HG03175 (cell line): Measurements from ENCODE around the gene NECAP2.
"Not testable (repeated sequence)": the region's sequence is repeated elsewhere in the genome, so short reads cannot be mapped to it uniquely, and the experiment has no call there.

ENCODE experiments used
- ATAC-seq: cut with Tn5 transposase; IDR thresholded peaks from one replicate; pipeline ENCODE4 v1.9.1; 2021; ENCODE audit warnings: mild to moderate bottlenecking, moderate library complexity; ENCODE audit not compliant: unreplicated experiment

NECAP2 gene

GRCh38 chr1:16425125-16426025, 15.1 kb upstream of the NECAP2 start:
- no peak for ATAC-seq

DNA sequence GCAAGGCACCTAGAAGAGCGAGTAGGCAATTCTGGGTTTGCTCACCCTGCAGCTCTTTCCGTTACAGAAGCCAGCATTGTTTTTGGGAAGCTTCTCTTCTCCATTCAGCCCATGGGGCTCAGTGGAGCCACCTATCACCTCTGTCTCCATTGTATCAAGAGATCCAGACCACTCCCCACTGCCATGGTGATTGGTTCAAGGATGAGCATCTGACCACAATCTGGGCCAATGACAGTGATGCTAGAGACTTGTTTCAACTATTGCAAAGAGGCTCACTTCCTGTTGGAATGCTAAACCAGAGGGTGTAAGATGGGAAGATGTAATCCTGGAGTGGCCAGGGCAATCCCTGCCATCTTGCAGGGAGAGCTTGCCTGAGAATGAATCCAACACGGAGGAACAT, 9.9 kb upstream of the NECAP2 start:
- ATAC-seq = no peak

DNA sequence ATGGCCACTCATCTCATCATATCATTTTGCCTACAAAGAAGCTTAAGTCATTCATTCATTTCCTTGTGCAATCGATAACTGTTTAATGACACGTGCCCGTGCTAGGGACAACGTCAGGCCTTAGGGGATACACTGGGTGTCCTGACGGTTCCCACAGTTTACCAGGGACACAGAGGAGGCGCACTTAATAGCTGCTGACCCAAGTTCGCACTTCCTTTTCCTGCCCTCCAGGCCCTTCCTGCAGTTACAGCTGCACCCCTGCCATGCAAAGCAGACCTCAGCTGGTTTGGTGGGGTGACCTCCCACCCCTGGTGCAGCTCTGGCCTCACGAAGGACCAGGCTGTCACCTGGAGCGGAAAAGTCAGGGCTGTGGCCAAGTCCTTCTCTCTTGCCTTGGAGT, 7.5 kb upstream of the NECAP2 start:
- ATAC-seq = no peak

GRCh38 chr1:16434007-16434406, 6.5 kb upstream of the NECAP2 start:
- no peak for ATAC-seq

- ATAC-seq = no peak
These were observed 6.0 kb upstream of the NECAP2 start for GRCh38 chr1:16434501-16434900.

DNA sequence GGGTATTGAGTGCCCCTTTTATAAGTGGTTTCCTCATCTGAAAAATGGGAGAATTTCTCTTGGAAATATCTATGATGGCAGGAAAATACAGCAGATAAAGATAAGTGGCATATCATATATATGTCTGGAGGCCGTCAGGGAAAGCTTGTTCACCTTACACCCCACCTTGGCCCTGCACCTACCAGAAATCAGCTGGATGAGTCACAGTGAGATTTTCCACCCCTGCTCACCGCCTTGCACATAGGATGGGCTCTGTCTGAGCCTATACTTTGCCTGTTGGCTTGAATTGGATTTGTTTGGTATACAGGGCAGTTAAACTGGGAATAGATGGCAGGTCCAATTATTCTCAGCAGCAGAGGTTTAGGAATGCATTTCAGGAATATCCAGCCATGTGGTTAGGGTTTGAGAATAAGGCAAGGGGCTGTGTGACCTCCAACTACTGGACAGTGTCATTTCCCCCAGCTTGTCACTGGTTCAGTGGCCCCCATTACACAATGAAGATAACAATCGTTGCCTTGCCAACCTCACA, 3.5 kb upstream of the NECAP2 start, which contains the start of gene SPATA21:
Gene SPATA21 (minus strand): TSS at position 479 of the 529 bp plus-strand sequence. CDS start 6,053 bp downstream, outside the sequence.
- no peak for ATAC-seq

DNA sequence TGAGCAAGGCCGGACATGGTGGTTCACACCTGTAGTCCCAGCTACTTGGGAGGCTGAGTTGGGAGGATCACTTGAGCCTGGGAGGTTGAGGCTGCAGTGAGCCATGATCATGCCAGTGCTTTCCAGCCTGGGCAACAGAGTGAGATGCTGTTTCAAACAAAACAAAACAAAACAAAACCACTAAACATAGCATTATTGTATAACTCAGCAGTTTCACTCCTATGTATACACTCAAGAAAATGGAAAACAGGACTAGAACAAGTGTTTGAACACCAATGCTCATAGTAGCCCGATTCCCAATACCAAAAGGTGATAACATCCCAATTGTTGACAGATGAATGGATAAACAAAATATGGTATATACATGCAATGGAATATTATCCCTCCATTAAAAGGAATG, 2.0 kb upstream of the NECAP2 start:
- no peak for ATAC-seq

DNA sequence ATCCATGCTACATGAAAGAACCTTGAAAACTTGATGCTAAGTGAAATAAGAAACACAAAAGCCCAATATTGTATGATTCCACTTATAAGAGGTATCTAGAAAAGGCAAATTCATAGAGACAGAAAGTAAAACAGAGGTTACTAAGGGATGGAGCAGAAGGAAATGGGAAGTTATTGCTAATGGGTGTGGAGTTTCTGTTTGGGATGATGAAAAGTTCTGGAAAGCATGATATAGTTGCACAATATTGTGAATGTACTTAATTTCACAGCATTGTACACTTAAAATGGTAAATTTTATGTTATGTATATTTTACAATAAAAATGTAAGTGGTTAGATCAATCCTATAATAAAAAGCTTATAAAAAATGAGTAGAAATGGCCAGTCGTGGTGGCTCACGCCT, 1.6 kb upstream of the NECAP2 start:
- no peak for ATAC-seq

DNA sequence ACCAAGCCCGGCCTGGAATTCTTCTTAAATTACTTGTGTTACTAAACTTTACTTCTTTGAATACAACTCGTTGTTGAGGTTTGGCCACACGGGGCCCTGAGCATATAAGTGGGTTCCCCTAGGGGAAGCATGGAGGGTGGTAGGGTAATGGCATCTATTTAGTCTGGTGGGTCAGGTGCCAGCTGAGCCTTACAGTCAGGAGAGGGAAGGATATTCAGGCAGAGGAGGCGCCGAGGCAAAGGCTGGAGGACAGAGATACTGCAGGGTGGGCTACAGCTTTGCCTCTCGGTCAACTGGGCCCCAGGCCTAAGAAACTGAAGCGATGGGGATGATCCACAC, 424 bp upstream of the NECAP2 start:
- ATAC-seq = peak; percentile 22

DNA sequence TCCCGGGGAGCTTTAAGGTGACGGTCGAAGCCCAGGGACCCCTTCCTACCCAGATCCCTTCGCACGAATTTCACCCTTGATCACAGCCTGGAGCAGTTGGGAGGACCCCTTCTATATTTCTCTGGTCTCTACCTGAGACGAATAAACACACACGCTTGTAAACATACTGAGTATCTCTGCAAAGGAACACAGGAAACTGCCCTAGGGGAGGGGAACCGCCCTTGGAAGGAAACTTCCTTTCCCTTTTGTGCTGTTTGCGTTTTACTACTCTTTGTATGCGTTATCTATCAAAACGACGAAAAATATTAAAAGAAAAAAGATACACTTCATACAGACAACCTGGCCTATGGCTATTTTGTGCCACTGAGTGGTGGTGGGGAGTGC, 750 bp downstream of the NECAP2 start:
- no peak for ATAC-seq

DNA sequence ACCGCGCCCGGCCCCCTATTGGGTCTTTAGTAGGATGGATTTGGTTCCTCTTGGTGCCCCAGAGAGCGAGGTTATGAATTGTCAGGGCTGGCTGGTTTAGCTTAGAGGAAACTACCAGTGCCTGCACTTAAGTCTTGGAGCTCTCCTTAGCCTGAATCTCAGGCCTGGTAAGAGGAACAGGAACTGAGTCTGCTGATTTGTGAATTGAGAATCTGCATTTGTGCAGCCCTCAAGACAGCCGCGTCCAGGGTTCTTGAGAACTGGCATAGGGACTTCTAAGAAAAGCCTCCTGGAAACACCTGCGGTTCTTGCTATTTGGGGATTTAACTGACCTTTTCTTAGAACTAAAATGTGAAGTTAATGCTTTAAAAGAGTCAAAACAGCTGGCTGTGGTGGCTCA, 1.7 kb downstream of the NECAP2 start:
- ATAC-seq = no peak

GRCh38 chr1:16442941-16443340, 2.4 kb downstream of the NECAP2 start:
- no peak for ATAC-seq

DNA sequence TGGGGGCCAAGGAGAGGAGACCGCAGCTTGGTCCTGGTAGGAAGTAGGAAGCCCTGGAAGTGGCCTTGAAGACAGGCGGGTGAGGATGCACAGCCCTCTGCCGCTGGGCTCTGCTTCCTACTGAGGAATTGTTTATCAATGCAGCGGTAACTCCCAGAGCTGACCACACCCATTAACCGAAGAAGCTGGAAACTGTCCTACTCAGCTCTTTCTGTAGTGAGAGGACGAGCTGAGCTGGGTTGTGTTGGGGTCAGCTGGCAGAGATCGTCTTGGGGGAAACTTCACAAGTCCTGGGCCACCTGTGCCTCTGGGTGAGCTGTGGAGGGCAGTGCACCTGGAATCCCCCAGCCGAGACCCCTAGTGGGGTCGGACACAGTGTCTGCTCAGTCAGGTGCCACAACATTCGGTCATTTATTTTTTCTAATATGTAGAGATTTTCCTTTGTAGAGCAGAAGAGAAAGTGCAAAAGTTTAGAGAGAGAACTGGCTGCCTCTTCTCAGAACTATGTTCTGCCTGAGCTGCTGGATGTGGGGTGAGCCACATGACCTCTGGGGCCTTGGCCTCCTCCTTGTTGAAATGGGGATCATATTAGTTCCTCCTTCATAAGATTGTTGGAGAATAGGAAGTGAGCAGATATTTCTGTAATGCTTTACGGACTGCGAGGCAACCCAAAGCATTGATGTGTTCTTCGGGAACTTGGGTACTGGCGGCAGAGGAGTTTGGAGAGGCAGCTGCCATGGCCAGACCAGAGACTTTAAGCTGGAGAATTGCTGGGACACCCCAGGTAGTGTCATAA, 3.6 kb downstream of the NECAP2 start:
- ATAC-seq = no peak

GRCh38 chr1:16445052-16445451, 4.5 kb downstream of the NECAP2 start:
- ATAC-seq = no peak

- ATAC-seq = no peak
These were observed 5.6 kb downstream of the NECAP2 start for GRCh38 chr1:16446116-16446515.

- ATAC-seq = no peak
These were observed 7.1 kb downstream of the NECAP2 start for GRCh38 chr1:16447641-16448040.

DNA sequence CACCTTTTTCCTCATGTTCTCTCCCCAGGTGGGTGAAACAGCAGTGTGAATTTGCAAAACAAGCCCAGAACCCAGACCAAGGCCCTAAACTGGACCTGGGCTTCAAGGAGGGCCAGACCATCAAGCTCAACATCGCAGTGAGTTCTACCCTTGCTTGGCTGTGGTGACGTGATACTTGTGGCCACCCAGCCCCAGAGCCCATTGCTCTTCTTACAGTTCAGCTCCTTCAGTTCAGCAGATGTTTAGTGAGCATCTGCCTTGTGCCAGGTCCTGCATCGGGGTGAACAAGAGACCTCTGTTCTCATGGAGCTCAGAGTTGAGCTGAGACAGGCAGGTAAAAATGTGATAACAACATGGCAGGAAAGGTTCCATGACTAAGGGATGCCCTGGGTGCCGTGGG, 8.5 kb downstream of the NECAP2 start:
- no peak for ATAC-seq

- ATAC-seq = no peak
These were observed 9.1 kb downstream of the NECAP2 start for GRCh38 chr1:16449666-16450065.

DNA sequence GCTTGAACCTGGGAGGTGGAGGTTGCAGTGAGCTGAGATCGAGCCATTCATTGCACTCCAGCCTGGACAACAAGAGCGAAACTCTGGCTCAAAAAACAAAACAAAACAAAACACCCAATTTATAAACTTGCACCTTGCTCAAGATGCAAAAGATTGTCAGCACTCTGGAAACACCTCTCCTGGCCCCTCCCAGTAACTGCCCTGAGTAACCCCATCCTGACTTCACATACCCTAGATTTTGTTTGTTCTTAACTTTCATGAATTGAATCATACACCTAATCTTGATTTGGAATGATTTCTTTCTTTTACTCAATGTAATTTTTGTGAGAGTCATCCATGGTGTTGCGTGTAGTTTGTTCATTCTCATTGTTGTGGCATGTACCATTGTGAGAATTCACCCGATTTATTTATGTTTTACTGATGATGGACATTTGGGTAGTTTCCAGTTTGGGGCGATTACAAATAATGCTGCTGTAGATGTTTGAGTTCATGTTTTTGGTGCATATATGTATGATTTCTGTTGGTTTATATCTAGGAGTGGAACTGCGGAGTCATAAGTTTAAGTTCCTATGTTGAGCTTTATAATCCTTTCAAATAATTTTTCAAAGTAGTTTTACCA, 10.4 kb downstream of the NECAP2 start:
- ATAC-seq = no peak

GRCh38 chr1:16451841-16452528, 11.5 kb downstream of the NECAP2 start:
- ATAC-seq = no peak

GRCh38 chr1:16454909-16455308, 14.4 kb downstream of the NECAP2 start:
- not testable (repeated sequence) for ATAC-seq
